SW 1271 (cell line): ENCODE measurements around the gene SAPCD2.
"Not testable (repeated sequence)": the region's sequence is repeated elsewhere in the genome, so short reads cannot be mapped to it uniquely, and the experiment has no call there.

Experiments
- DNase-seq, 2 experiments: peaks; one replicate each; lab custom pipeline; 2025; lab: John Stamatoyannopoulos, UW

SAPCD2 gene

GRCh38 chr9:137064880-137065164, 5.5 kb downstream of the SAPCD2 start:
- no peak for DNase-seq

GRCh38 chr9:137064027-137064879, 6.1 kb downstream of the SAPCD2 start:
- DNase-seq, result peak in 1 of 2 experiments; percentile 47

- DNase-seq, result no peak
Measured at GRCh38 chr9:137063311-137064026, 6.9 kb downstream of the SAPCD2 start.

DNA sequence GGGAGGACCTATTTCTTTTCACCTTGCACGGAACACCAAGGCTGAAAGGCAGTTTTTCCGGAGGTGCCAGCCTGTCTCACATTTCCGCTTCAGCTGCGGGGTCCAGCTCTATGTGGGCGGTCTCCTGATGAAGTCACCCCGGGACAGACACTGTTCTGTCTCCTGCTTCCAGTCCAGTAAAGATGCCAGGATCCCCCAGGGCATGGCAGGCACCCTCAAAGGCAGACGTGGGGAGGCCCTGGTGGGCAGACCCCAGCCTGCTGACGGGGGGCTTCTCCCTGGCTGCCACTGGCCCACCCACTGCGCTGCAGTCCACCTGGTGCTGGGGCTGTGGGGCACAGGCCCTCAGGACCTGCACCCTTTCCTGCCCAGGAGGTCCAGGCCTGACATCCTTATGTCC, 7.6 kb downstream of the SAPCD2 start:
- not testable (repeated sequence) for DNase-seq

- no peak for DNase-seq
Measured at GRCh38 chr9:137062384-137062783, 8.0 kb downstream of the SAPCD2 start.

DNA sequence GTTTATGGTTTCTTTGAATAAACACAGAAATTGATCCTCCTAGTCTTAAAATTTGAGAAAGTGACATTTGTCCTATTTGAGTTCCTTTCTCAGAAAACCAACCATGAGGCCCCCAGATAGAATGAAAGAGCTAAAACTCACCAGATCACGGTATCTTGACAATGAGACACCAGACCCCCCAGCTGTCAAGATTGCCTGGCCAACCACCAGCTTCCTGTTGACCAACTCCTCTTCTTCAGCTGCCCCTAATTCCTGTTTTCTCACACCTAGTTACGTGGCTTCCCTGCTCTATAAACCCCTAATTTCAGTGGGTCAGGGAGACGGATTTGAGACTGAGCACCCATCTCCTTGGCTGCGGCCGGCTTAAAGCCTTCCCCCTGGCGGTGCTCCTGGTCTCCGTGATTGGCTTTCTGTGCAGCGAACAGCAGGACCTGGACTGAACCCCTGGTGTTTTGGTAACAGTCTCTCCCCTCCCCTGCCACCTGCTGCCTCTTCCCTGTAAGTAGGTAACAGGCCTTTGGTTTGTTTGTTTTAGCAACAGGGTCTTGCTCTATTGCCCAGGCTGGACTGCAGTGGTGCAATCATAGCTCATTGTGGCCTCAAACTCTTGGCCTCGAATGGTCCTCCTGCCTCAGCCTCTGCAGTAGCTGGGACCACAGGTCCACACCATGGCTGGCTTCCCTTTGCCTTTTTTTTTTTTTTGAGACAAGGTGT, 11.7 kb downstream of the SAPCD2 start:
- DNase-seq, result no peak

GRCh38 chr9:137057545-137057944, 12.8 kb downstream of the SAPCD2 start:
- DNase-seq, result no peak

GRCh38 chr9:137056739-137057415, 13.5 kb downstream of the SAPCD2 start:
- DNase-seq, result no peak

GRCh38 chr9:137055385-137056364, 14.7 kb downstream of the SAPCD2 start:
- DNase-seq, result no peak

GRCh38 chr9:137054932-137055384, 15.4 kb downstream of the SAPCD2 start:
- DNase-seq, result no peak

DNA sequence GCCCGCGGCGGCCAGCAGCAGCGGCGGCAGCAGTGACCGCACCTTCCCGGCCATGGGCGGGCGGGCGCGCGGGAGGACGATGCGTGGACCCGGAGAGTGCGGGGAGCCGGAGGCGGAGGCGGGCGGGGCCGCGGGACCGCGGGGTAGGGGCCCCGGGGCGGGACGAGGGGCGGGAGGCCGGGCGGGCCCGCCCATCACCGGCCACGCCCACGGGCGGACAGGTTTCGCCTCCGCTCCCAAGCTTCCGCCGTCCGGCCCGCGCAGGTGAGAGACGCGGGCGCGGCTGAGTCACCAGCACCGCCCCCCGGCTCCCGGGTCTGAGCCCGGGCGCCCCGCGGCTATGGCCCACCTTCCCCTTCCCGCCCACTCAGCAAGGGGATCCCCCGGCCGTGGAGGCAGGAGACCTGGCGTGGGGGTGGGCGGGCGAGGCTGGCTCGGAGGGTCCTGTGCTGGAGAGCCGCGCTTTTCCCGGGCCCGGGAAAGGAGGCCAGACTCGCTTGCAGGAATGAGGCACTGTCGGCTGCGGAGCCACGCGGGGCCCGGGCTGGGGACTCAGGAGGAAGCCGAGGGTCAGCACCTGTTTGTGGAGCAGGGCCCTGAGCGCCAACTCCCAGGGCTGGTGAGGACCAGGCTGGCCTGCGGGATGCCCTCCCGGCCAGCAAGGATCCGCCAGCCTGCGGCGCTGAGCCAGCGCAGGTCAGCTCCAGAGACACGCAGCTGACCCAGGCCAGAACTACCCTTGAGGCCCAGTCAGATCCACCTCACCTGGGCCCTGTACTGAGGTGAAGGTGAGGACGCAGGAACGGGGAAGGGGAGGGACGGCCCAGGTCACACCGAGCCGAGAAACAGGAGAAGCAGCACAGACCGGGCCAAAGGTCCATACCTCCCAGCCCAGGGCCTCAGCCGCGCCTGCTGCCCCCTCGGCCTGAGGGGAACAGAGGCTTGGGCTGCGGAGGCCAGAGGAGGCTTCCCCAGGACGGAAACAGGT, 16.1 kb downstream of the SAPCD2 start, which contains the start of gene ENTPD2:
TSS of gene ENTPD2 (minus strand) at position 118 of the 988 bp plus-strand sequence. CDS start at position 54, 64 bp downstream.
- DNase-seq, result no peak

DNA sequence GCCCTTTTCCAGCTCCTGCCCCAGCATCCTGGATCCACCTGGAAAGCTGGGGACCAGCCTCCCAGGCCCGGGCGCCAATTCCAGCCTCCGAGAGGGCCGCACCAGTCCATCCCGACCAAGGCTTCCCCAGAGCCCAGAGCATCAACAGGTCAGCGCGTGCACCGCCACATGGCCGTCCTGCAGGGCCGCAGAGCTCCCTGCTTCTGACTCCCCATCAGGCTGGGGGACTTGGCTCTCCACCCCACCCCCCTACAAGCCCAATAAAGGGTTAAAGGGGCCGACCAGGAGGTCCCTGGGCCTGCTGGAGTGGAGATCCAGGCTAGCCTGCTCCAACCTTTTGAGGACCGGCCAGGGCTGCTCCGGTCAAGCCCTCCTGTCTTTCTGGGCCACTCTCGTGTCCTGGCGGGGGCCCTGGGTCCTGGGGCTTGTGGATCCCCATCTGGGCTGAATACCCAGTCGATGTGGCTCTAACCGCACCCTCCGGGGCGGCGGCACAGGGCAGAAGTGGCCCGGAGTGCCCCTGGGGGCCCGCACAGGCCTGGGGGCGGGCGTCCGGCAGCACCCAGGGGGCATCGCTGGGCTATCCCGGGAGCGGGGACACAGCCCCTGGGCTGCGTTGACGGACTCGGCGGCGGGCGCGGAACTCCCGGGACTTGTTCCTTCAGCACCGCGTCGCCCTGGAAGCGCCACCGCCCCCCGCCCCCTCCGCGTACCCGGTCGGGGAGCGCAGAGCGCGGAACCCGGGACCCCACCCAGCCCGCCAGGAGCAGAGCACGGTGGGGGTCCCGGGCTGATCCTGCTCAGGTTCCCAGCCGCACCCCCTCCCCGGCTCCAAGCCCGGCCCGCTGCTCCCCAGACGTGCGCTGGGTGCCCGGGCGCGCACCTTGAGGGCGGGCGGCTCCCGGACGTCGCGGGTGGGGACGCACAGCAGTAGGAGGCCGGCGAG, 17.1 kb downstream of the SAPCD2 start:
- DNase-seq, result no peak

DNA sequence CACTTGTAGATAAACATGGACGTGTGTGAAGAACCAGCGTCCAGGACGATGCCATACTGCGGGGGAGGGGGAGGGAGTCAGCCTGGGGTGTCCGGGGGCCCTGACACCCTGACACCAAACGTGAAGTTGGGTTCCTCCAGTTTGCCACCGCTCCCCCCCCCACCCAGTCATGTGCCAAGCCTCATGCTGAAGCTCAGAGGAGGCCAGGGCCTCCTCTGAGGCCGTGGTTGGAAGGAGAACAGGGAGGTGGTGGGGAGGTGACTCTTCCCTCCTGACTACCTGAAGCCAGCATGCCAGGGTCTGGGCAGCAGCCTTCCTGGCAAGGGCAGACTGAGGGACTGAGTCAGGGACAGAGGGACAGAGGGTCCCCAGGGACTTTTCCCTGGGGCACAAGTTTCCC, 18.1 kb downstream of the SAPCD2 start:
- no peak for DNase-seq

- DNase-seq, result no peak
Measured at GRCh38 chr9:137051145-137051724, 19.1 kb downstream of the SAPCD2 start.

DNA sequence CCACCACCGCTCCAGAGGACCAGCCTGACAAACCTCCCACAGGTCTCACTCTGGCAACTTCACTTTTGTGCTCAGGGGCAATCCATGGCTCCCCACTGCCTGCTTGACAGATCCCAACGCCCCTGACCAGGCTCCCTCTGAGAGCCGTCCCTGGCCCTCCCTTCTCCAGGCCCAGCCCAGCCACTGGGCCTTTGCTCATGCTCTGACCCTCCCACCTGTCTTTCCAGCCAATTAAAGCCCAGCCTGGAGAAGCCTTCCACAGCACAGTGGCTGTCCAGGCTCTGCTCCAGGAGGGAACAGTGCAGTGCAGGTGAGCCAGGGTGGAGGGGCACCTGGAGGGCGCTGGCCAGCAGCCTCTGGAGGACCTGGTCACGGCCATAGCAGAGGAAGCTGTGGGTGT, 19.8 kb downstream of the SAPCD2 start:
- DNase-seq, result no peak

DNA sequence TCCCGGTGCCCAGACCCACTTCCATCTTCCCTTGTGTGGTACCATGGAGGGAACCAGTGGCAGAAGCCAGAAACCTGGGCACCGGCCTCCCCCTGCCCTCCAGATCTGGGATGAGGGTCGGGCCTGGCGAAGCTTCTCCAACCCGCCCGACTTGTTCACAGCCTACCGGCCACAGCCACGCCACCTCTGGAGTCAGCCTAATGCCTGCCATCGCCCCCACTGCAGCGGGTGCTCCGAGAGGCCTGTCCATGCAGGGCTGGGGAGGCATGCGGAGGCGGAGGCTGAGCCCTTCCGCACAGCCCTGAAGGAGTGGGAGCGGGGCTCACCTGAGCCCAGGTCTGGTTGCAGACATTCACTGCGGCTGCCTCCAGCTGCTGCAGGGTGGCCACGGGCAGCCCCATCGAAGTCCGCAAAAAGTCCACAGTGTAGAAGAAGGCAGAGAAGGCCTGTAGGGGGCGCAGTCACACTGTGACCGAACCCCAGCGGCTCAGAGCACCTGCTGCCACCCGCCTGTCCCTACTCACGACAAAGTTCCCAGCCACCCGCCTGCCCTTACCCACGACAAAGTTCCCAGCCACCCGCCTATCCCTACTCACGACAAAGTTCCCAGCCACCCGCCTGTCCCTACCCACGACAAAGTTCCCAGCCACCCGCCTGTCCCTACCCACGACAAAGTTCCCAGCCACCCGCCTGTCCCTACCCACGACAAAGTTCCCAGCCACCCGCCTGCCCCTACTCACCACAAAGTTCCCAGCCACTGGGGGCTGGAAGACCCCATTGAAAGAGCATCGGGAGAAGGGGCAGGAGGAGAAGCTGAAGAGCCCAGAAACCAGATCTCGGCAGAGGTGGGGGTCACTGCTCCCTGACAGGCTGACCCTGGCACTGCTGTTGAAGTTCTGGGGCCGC, 20.6 kb downstream of the SAPCD2 start:
- peak in 1 of 2 experiments; percentile 50 for DNase-seq
